GM21723 (cell line): ENCODE results near the gene DPPA5.
"Not testable (repeated sequence)": the region's sequence is repeated elsewhere in the genome, so short reads cannot be mapped to it uniquely, and the experiment has no call there.

Source experiments
- ATAC-seq: cut with Tn5 transposase; IDR thresholded peaks from one replicate; pipeline ENCODE4 v1.9.1; 2021; ENCODE audit warnings: mild to moderate bottlenecking, moderate library complexity; ENCODE audit not compliant: unreplicated experiment

Gene DPPA5

GRCh38 chr6:73364549-73364948 lies 10.5 kb upstream of the DPPA5 start:
- no peak for ATAC-seq

- ATAC-seq, result no peak
Observed at GRCh38 chr6:73364121-73364520, 10.0 kb upstream of the DPPA5 start.

- ATAC-seq, result no peak
Observed at GRCh38 chr6:73363537-73363875, 9.4 kb upstream of the DPPA5 start.

GRCh38 chr6:73362869-73363536 lies 8.9 kb upstream of the DPPA5 start:
- no peak for ATAC-seq

GRCh38 chr6:73362358-73362757 lies 8.3 kb upstream of the DPPA5 start, which contains the start of gene KHDC3L:
Gene KHDC3L (plus strand): TSS chr6:73362658. CDS start chr6:73362730, 72 bp downstream.
- no peak for ATAC-seq

- no peak for ATAC-seq
Observed at GRCh38 chr6:73349311-73349710, 4.8 kb downstream of the DPPA5 start.

- ATAC-seq, result no peak
Observed at GRCh38 chr6:73348550-73349204, 5.4 kb downstream of the DPPA5 start.

GRCh38 chr6:73343164-73343563 lies 10.9 kb downstream of the DPPA5 start:
- no peak for ATAC-seq

GRCh38 chr6:73342174-73342573 lies 11.9 kb downstream of the DPPA5 start:
- ATAC-seq, result no peak

- ATAC-seq, result no peak
Observed at GRCh38 chr6:73341335-73341734, 12.7 kb downstream of the DPPA5 start.

- no peak for ATAC-seq
Observed at GRCh38 chr6:73340048-73340447, 14.0 kb downstream of the DPPA5 start.

- no peak for ATAC-seq
Observed at GRCh38 chr6:73339340-73339739, 14.7 kb downstream of the DPPA5 start.

- ATAC-seq, result peak; percentile 65
Observed at GRCh38 chr6:73329201-73329600, 24.9 kb downstream of the DPPA5 start.

- no peak for ATAC-seq
Observed at GRCh38 chr6:73328790-73329189, 25.3 kb downstream of the DPPA5 start.

GRCh38 chr6:73325656-73326055 lies 28.4 kb downstream of the DPPA5 start:
- ATAC-seq, result no peak

- ATAC-seq, result no peak
Observed at GRCh38 chr6:73323323-73323722, 30.8 kb downstream of the DPPA5 start.

- ATAC-seq, result no peak
Observed at GRCh38 chr6:73314577-73315492, 39.2 kb downstream of the DPPA5 start.

GRCh38 chr6:73310503-73310845 lies 43.6 kb downstream of the DPPA5 start:
- not testable (repeated sequence) for ATAC-seq

- ATAC-seq, result peak; percentile 98
Observed at GRCh38 chr6:73309785-73310502, 44.1 kb downstream of the DPPA5 start.

- peak; percentile 40 for ATAC-seq
Observed at GRCh38 chr6:73309535-73309784, 44.6 kb downstream of the DPPA5 start.
